H1 (cell line): ENCODE measurements around the gene MYH9. TPM values are rescaled to one million over a fixed set of nuclear protein-coding genes. Genes with fewer than 3 reads are reported as not detected.

Experiments used
- CTCF ChIA-PET: fragments of 300-600 bp; sonication (Branson Sonifier 250); formaldehyde crosslinking; loops from one replicate; lab custom pipeline; 2021; ENCODE audit not compliant: partially characterized antibody; lab: Charles Lee
- POLR2A ChIA-PET: fragments of 300-600 bp; sonication (Branson Sonifier 250); formaldehyde crosslinking; loops from one replicate; lab custom pipeline; 2021; ENCODE audit warnings: inconsistent platforms; ENCODE audit not compliant: partially characterized antibody; lab: Charles Lee
- DNase-seq, 2 experiments: peaks; one replicate each; pipeline versions ENCODE4 v3.0.0 to v3.0.0-alpha.2; 2010 to 2022; ENCODE audit warnings: low spot score in 2 of 2, low read depth in 1 of 2, mixed read lengths in 1 of 2
- FAIRE-seq: peaks from 2 replicates; lab custom pipeline; 2011; peaks lifted over from hg19 to GRCh38; lab: Jason Lieb, UNC
- H2AFZ ChIP-seq: 2 replicates; pipeline ENCODE4 v1.8.1; 2012; ENCODE audit warnings: low read length, inconsistent platforms
- H2AK5ac ChIP-seq: 2 replicates; pipeline ENCODE4 v1.6.1; 2013; ENCODE audit warnings: low read depth, low read length
- H2BK120ac ChIP-seq: replicated peaks from 2 replicates; pipeline ENCODE3; 2013; ENCODE audit warnings: low read depth, low read length, inconsistent platforms
- H2BK12ac ChIP-seq: 2 replicates; pipeline ENCODE4 v1.6.1; 2013; ENCODE audit warnings: low read depth, low read length
- H2BK15ac ChIP-seq: 2 replicates; pipeline ENCODE4 v1.6.1; 2013; ENCODE audit warnings: low read length
- H2BK20ac ChIP-seq: 2 replicates; pipeline ENCODE4 v1.6.1; 2013; ENCODE audit warnings: low read length
- H2BK5ac ChIP-seq: 2 replicates; pipeline ENCODE4 v1.6.1; 2013; ENCODE audit warnings: low read depth, low read length
- H3K14ac ChIP-seq: 2 replicates; pipeline ENCODE4 v1.6.1; 2013; ENCODE audit warnings: inconsistent platforms; ENCODE audit not compliant: insufficient read length
- H3K18ac ChIP-seq: 2 replicates; pipeline ENCODE4 v1.6.1; 2013; ENCODE audit warnings: low read length; ENCODE audit errors: extremely low read depth
- H3K23ac ChIP-seq: 2 replicates; pipeline ENCODE4 v1.6.1; 2013; ENCODE audit warnings: inconsistent platforms; ENCODE audit not compliant: insufficient read length
- H3K23me2 ChIP-seq: 2 replicates; pipeline ENCODE4 v1.6.1; 2013; ENCODE audit warnings: low read depth, low read length
- H3K27ac ChIP-seq: 2 replicates; pipeline ENCODE4 v1.6.1; 2011; ENCODE audit warnings: low read depth, low read length, inconsistent platforms
- H3K27me3 ChIP-seq, 4 experiments: replicated peaks in 1 of 4; 1 replicate in 1 of 4; 2 replicates in 3 of 4; pipeline versions ENCODE4 v1.6.1 to v1.8.1; 2011 to 2013; ENCODE audit warnings: low read length in 3 of 4, mild to moderate bottlenecking in 3 of 4, inconsistent platforms in 2 of 4, mixed read lengths in 2 of 4, moderate library complexity in 1 of 4; ENCODE audit not compliant: control insufficient read depth in 3 of 4, insufficient read depth in 3 of 4; ENCODE audit errors: extremely low read depth in 1 of 4
- H3K36me3 ChIP-seq, 4 experiments: 2 replicates each; pipeline versions ENCODE4 v1.6.1 to v1.8.1; 2011 to 2013; ENCODE audit warnings: mild to moderate bottlenecking in 4 of 4, low read length in 3 of 4, moderate library complexity in 2 of 4, control low read depth in 1 of 4, inconsistent platforms in 1 of 4; ENCODE audit not compliant: insufficient read depth in 4 of 4, control insufficient read depth in 2 of 4
- H3K4ac ChIP-seq: replicated peaks from 2 replicates; pipeline ENCODE3; 2013; ENCODE audit warnings: low read length, low read depth, mixed read lengths, inconsistent platforms; ENCODE audit not compliant: insufficient read length
- H3K4me1 ChIP-seq, 4 experiments: replicated peaks in 1 of 4; 1 replicate in 1 of 4; 2 replicates in 3 of 4; pipeline versions ENCODE4 v1.6.1 to v1.8.1; 2011 to 2013; ENCODE audit warnings: low read length in 3 of 4, inconsistent platforms in 2 of 4, mixed read lengths in 1 of 4; ENCODE audit not compliant: insufficient read depth in 4 of 4, control insufficient read depth in 3 of 4
- H3K4me2 ChIP-seq, 2 experiments: 2 replicates each; pipeline versions ENCODE4 v1.6.1 to v1.8.1; 2011 to 2013; ENCODE audit warnings: low read depth in 2 of 2, low read length in 2 of 2, control low read depth in 1 of 2, inconsistent platforms in 1 of 2, mild to moderate bottlenecking in 1 of 2; ENCODE audit not compliant: insufficient read depth in 1 of 2
- H3K4me3 ChIP-seq, 4 experiments: fragments of 200-600, 300-600 bp in 1 of 4; sonication (generic), shearing (Covaris generic), sonication (Bioruptor Twin) in 1 of 4; 2 replicates each; pipeline versions ENCODE4 v1.5.1 to v1.8.1; 2011 to 2016; ENCODE audit warnings: low read length in 4 of 4, low read depth in 3 of 4, control low read depth in 2 of 4, inconsistent platforms in 2 of 4, mild to moderate bottlenecking in 2 of 4, mixed read lengths in 1 of 4, moderate library complexity in 1 of 4; ENCODE audit not compliant: insufficient read depth in 2 of 4; ENCODE audit errors: extremely low read depth in 1 of 4
- H3K56ac ChIP-seq: replicated peaks from 2 replicates; pipeline ENCODE3; 2013; ENCODE audit warnings: low read depth, mild to moderate bottlenecking, mixed read lengths, low read length, inconsistent platforms; ENCODE audit not compliant: insufficient read length
- H3K79me1 ChIP-seq: 2 replicates; pipeline ENCODE4 v1.6.1; 2013; ENCODE audit warnings: low read depth, low read length, control low read depth
- H3K79me2 ChIP-seq, 2 experiments: 2 replicates each; pipeline versions ENCODE4 v1.6.1 to v1.8.1; 2012 to 2013; ENCODE audit warnings: low read length in 2 of 2, mild to moderate bottlenecking in 2 of 2, inconsistent platforms in 1 of 2; ENCODE audit not compliant: insufficient read depth in 2 of 2, control insufficient read depth in 1 of 2
- H3K9ac ChIP-seq, 4 experiments: replicated peaks in 1 of 4; 1 replicate in 1 of 4; 2 replicates in 3 of 4; pipeline versions ENCODE4 v1.6.1 to v1.8.1; 2011 to 2013; ENCODE audit warnings: low read depth in 3 of 4, low read length in 3 of 4, control low read depth in 2 of 4, mild to moderate bottlenecking in 2 of 4, moderate library complexity in 2 of 4, inconsistent platforms in 1 of 4; ENCODE audit errors: extremely low read depth in 1 of 4
- H3K9me3 ChIP-seq, 2 experiments: 2 replicates each; pipeline versions ENCODE4 v1.6.1 to v1.8.1; 2012 to 2013; ENCODE audit warnings: mild to moderate bottlenecking in 2 of 2, moderate library complexity in 2 of 2, control low read depth in 1 of 2, inconsistent platforms in 1 of 2, low read depth in 1 of 2, low read length in 1 of 2, mixed read lengths in 1 of 2; ENCODE audit not compliant: insufficient read depth in 2 of 2
- H4K20me1 ChIP-seq, 2 experiments: replicated peaks in 1 of 2; 2 replicates each; pipeline versions ENCODE3 to v1.8.1; 2011 to 2013; ENCODE audit warnings: inconsistent platforms in 2 of 2, low read length in 2 of 2, mild to moderate bottlenecking in 1 of 2; ENCODE audit not compliant: insufficient read depth in 2 of 2, control insufficient read depth in 1 of 2
- H4K5ac ChIP-seq: 2 replicates; pipeline ENCODE4 v1.6.1; 2013; ENCODE audit warnings: low read length, low read depth, mixed read lengths, inconsistent platforms; ENCODE audit not compliant: insufficient read length
- H4K8ac ChIP-seq: 2 replicates; pipeline ENCODE4 v1.8.0; 2013; ENCODE audit warnings: mild to moderate bottlenecking, moderate library complexity, low read length, inconsistent platforms; ENCODE audit not compliant: insufficient read depth; ENCODE audit errors: extremely low read depth
- H4K91ac ChIP-seq: replicated peaks from 2 replicates; pipeline ENCODE3; 2013; ENCODE audit warnings: low read length, mixed read lengths, inconsistent platforms; ENCODE audit not compliant: insufficient read length
- BCL11A ChIP-seq, 2 experiments: IDR thresholded peaks; one replicate each; pipeline ENCODE4 v1.6.1; 2011; ENCODE audit warnings: low read depth in 2 of 2, low read length in 2 of 2, mild to moderate bottlenecking in 2 of 2
- CHD2 ChIP-seq: IDR thresholded peaks from 2 replicates; pipeline ENCODE4 v1.6.1; 2012; ENCODE audit warnings: low read length, improper control_type of control experiment
- CTCF ChIP-seq, 3 experiments: IDR thresholded peaks; 1 replicate in 2 of 3; 2 replicates in 1 of 3; pipeline versions ENCODE4 v1.5.1 to v1.6.1; 2011; ENCODE audit warnings: low read length in 3 of 3, mild to moderate bottlenecking in 3 of 3, inconsistent platforms in 2 of 3, low read depth in 1 of 3, moderate library complexity in 1 of 3; ENCODE audit not compliant: insufficient read depth in 1 of 3; ENCODE audit errors: control extremely low read depth in 1 of 3
- HDAC2 ChIP-seq, 2 experiments: fragments of 300-600 bp in 1 of 2; sonication (generic) in 1 of 2; IDR thresholded peaks; 2 replicates each; pipeline ENCODE4 v1.6.1; 2011 to 2012; ENCODE audit warnings: low read depth in 2 of 2, low read length in 2 of 2, mild to moderate bottlenecking in 2 of 2, moderate library complexity in 2 of 2, borderline replicate concordance in 1 of 2, inconsistent platforms in 1 of 2
- KDM1A ChIP-seq: fragments of 200-600, 300-600 bp; sonication (generic); IDR thresholded peaks from 2 replicates; pipeline ENCODE4 v1.7.1; 2016; ENCODE audit warnings: mild to moderate bottlenecking, low read length, borderline replicate concordance
- POU5F1 ChIP-seq: IDR thresholded peaks from 2 replicates; pipeline ENCODE4 v1.6.1; 2011; ENCODE audit warnings: low read depth, mild to moderate bottlenecking, low read length, moderate library complexity
- RXRA ChIP-seq: IDR thresholded peaks from 2 replicates; pipeline ENCODE4 v1.6.1; 2011; ENCODE audit warnings: low read depth, mild to moderate bottlenecking, low read length, moderate library complexity; ENCODE audit not compliant: insufficient read depth
- TAF7 ChIP-seq: optimal IDR thresholded peaks from 2 replicates; pipeline ENCODE3; 2011; ENCODE audit warnings: low read depth, mild to moderate bottlenecking, inconsistent platforms, low read length, moderate library complexity, borderline replicate concordance
- YY1 ChIP-seq: IDR thresholded peaks from 2 replicates; pipeline ENCODE4 v1.6.1; 2011; ENCODE audit warnings: low read depth, mild to moderate bottlenecking, low read length
- WGBS, 2 experiments: shearing (Covaris generic) in 1 of 2; methylation state at CpG; one replicate each; pipeline versions ENCODE4 v1.1.6 to v1.1.7; 2013 to 2015; ENCODE audit warnings: low lambda C conversion rate in 2 of 2, mixed read lengths in 2 of 2, inconsistent platforms in 1 of 2, low coverage in 1 of 2, missing lambda C conversion rate in 1 of 2; ENCODE audit not compliant: insufficient replicate concordance in 2 of 2, insufficient coverage in 1 of 2, insufficient read length in 1 of 2; ENCODE audit errors: extremely low coverage in 1 of 2, missing lambda C conversion rate in 1 of 2; 5-methylcytosine and 5-hydroxymethylcytosine counted together
- polyA plus RNA-seq, 7 experiments: library from polyadenylated mRNA; depleted of rRNA in 3 of 7; stranded (reverse) in 5 of 7; unstranded in 2 of 7; fragments of >200 nt in 5 of 7; fragments of 200-250 nt in 2 of 7; gene quantifications; 1 replicate in 5 of 7; 2 replicates in 1 of 7; 4 replicates in 1 of 7; pipeline versions ENCODE4 v1.2.1 to v1.2.3, GENCODE V29; 2011 to 2013; ENCODE audit warnings: missing spikeins in 2 of 7, mixed read lengths in 2 of 7
- total RNA-seq: library from RNA; stranded (reverse); fragmentation: NEBNext Ultra II Directional; extraction: Animal tissue kit (Norgen Biotek cat#: 25700); gene quantifications from 2 replicates; pipeline ENCODE4 v1.2.1, GENCODE V29; 2021

MYH9 gene
- total and polyA plus RNA-seq, 2 of the 8 experiments (the other 6 are each of a cell fraction or from before 2014, with no cell fraction given), result 24.9 to 322 TPM

DNA sequence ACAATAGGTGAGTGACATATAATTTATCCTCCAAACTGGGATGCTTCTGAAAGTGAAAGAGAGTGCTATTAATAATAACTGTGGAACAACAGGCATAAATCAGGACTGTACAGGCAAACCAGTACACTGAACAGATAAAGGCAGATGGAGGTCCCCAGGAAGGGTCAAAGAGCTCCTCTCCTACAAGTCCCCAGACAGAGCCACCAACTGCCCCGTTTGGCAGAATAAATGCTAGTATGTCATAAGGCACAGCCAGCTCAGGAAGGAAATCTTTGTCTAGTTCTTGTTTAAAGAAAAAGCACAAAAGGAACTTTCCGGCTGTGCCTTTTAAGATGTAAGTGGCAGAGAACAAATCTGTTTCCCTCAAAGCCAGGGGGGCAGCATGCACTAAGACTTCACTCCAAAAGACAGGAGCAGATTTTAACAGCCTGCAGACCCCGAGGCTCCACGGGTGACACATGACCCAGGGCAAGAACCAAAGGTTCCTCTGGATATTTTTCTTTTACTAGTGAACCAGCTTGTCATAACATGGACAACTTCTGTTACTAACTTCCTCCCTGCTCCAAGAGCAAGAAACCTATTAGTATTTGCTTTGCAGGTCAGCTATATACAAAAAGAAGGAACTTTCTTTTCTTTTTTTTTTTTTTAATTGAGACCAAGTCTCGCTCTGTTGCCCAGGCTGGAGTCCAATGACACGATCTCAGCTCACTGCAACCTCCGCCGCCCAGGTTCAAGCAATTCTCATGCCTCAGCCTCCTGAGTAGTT, 50.2 kb downstream of the MYH9 start:
- Histone ChIP-seq H3K9ac (no peak overlapping the region), H2BK120ac (no peak overlapping the region), H3K4me3 (no peak overlapping the region), H3K27me3 (no peaks in the 10 kb centered on the region), H3K23ac (no peak overlapping the region), H2AK5ac (no peak overlapping the region), H3K4me2 (no peak overlapping the region), H3K79me1 (peaks cover 11% of the 10 kb centered on the region), H3K79me2 (peaks cover 0 to 80% of the 10 kb centered on the region in 2 experiments; a peak in 2 of 4 replicates), H3K4ac (no peak overlapping the region), H3K14ac (no peak overlapping the region), H4K91ac (no peak overlapping the region), H2AFZ (no peak overlapping the region), H3K18ac (no peak overlapping the region), H2BK5ac (no peak overlapping the region), H4K5ac (no peak overlapping the region), H2BK20ac (no peak overlapping the region), H2BK12ac (no peak overlapping the region), H3K56ac (no peak overlapping the region), H2BK15ac (no peak overlapping the region), H3K23me2 (no peaks in the 10 kb centered on the region), H3K4me1 (peaks cover 4 to 26% (median 10%) of the 10 kb centered on the region in 4 experiments), H4K8ac (no peak overlapping the region), H3K9me3 (no peaks in the 10 kb centered on the region), H4K20me1 (peaks cover 10 to 31% of the 10 kb centered on the region in 2 experiments), H3K27ac (no peak overlapping the region), H3K36me3 (peaks cover 13 to 41% (median 35%) of the 10 kb centered on the region in 4 experiments)
- DNase-seq (no peak), FAIRE-seq (no peak)
- POLR2A ChIA-PET, result interaction anchor here (1.0 to 8.4 kb wide), 3 partner anchors 9 to 33 kb away, joined by 3 to 39 read pairs (median 3); no protein-coding TSS in a partner anchor
- CTCF ChIA-PET, result interaction anchor here (1.0 to 1.6 kb wide), 4 partner anchors 13 to 174 kb away, joined by 3 read pairs; no protein-coding TSS in a partner anchor
- WGBS, 2 experiments, result 84% methylated on average over 8 of the region's 8 CpGs; no CpG with 5 or more reads in 1 of the 2 experiments
- no peak for TF ChIP-seq CHD2
- no peak for TF ChIP-seq CTCF (IDR thresholded peaks at IDR 0.05; ENCODE audit: control extremely low read depth in 1 of 3, insufficient read depth in 1 of 3, low read depth in 1 of 3, low read length in 3 of 3)
- TF ChIP-seq BCL11A (IDR thresholded peaks at IDR 0.05; ENCODE audit: low read depth in 2 of 2, low read length in 2 of 2), result no peak
- no peak for TF ChIP-seq RXRA
- no peak for TF ChIP-seq TAF7
- TF ChIP-seq YY1, result no peak
- no peak for TF ChIP-seq POU5F1
- no peak for TF ChIP-seq KDM1A
- no peak for TF ChIP-seq HDAC2 (IDR thresholded peaks at IDR 0.05; ENCODE audit: borderline replicate concordance in 1 of 2, low read depth in 2 of 2, low read length in 2 of 2)
